Neuronal stem cell (in vitro differentiated cells): Measurements from ENCODE around the gene ARMC2.

Experiments used
- DNase-seq: peaks from one replicate; pipeline ENCODE4 v3.0.0-alpha.2; 2013; ENCODE audit warnings: low spot score
- H2AFZ ChIP-seq: one replicate; pipeline ENCODE4 v1.6.1; 2013; ENCODE audit warnings: mild to moderate bottlenecking, low read length, inconsistent platforms
- H2AK5ac ChIP-seq: 2 replicates; pipeline ENCODE4 v1.6.1; 2013; ENCODE audit warnings: low read depth, mild to moderate bottlenecking, inconsistent platforms, low read length, moderate library complexity, mixed read lengths
- H2BK120ac ChIP-seq: 2 replicates; pipeline ENCODE4 v1.6.1; 2013; ENCODE audit warnings: low read depth, mild to moderate bottlenecking, inconsistent platforms, low read length, moderate library complexity, mixed read lengths
- H2BK12ac ChIP-seq: one replicate; pipeline ENCODE4 v1.6.1; 2013; ENCODE audit warnings: low read length, inconsistent platforms
- H2BK15ac ChIP-seq: 2 replicates; pipeline ENCODE4 v1.6.1; 2013; ENCODE audit warnings: mild to moderate bottlenecking, low read length, inconsistent platforms, mixed read lengths
- H2BK5ac ChIP-seq: one replicate; pipeline ENCODE4 v1.6.1; 2013; ENCODE audit warnings: inconsistent platforms, mild to moderate bottlenecking, low read length, moderate library complexity
- H3K14ac ChIP-seq: one replicate; pipeline ENCODE4 v1.6.1; 2013; ENCODE audit warnings: low read length, inconsistent platforms
- H3K18ac ChIP-seq: 2 replicates; pipeline ENCODE4 v1.6.1; 2013; ENCODE audit warnings: low read length, inconsistent platforms
- H3K23ac ChIP-seq: 2 replicates; pipeline ENCODE4 v1.6.1; 2013; ENCODE audit warnings: low read depth, mild to moderate bottlenecking, mixed read lengths, low read length, inconsistent platforms; ENCODE audit not compliant: poor library complexity
- H3K27ac ChIP-seq: replicated peaks from 3 replicates; pipeline ENCODE4 v1.5.1; 2013; ENCODE audit warnings: low read length, inconsistent platforms
- H3K27me3 ChIP-seq, 3 experiments: 2 replicates each; pipeline ENCODE4 v1.6.1; 2013; ENCODE audit warnings: low read length in 3 of 3, mild to moderate bottlenecking in 2 of 3, inconsistent platforms in 1 of 3, low read depth in 1 of 3, mixed read lengths in 1 of 3, moderate library complexity in 1 of 3; ENCODE audit not compliant: control insufficient read depth in 3 of 3, insufficient read depth in 3 of 3
- H3K36me3 ChIP-seq, 2 donors: replicated peaks in 1 of 2; 2 replicates each; pipeline ENCODE4 v1.6.1; 2013; ENCODE audit warnings: low read length in 2 of 2; ENCODE audit not compliant: control insufficient read depth in 2 of 2, insufficient read depth in 2 of 2
- H3K4ac ChIP-seq: 2 replicates; pipeline ENCODE4 v1.6.1; 2013; ENCODE audit warnings: inconsistent platforms, mild to moderate bottlenecking, low read length, moderate library complexity
- H3K4me1 ChIP-seq, 2 donors: 1 replicate in 1 of 2; 2 replicates in 1 of 2; pipeline ENCODE4 v1.6.1; 2013; ENCODE audit warnings: low read length in 2 of 2, low read depth in 1 of 2; ENCODE audit not compliant: control insufficient read depth in 2 of 2, insufficient read depth in 1 of 2
- H3K4me2 ChIP-seq: one replicate; pipeline ENCODE4 v1.6.1; 2013; ENCODE audit warnings: mild to moderate bottlenecking, low read length, inconsistent platforms; ENCODE audit not compliant: insufficient read depth, poor library complexity, severe bottlenecking
- H3K4me3 ChIP-seq, 2 donors: 2 replicates each; pipeline ENCODE4 v1.5.1; 2013; ENCODE audit warnings: low read length in 2 of 2, mild to moderate bottlenecking in 2 of 2, inconsistent platforms in 1 of 2, moderate library complexity in 1 of 2
- H3K79me1 ChIP-seq: one replicate; pipeline ENCODE4 v1.6.1; 2013; ENCODE audit warnings: low read depth, mild to moderate bottlenecking, inconsistent platforms, low read length, moderate library complexity
- H3K9ac ChIP-seq: one replicate; pipeline ENCODE4 v1.6.1; 2013; ENCODE audit warnings: mild to moderate bottlenecking, low read depth, low read length, inconsistent platforms; ENCODE audit not compliant: poor library complexity
- H3K9me3 ChIP-seq, 2 donors: replicated peaks in 1 of 2; 2 replicates each; pipeline versions ENCODE3 to v1.6.1; 2013; ENCODE audit warnings: low read length in 2 of 2, mild to moderate bottlenecking in 2 of 2, inconsistent platforms in 1 of 2, low read depth in 1 of 2, mixed read lengths in 1 of 2, moderate library complexity in 1 of 2; ENCODE audit not compliant: control insufficient read depth in 2 of 2, insufficient read depth in 1 of 2
- H4K8ac ChIP-seq: one replicate; pipeline ENCODE4 v1.6.1; 2013; ENCODE audit warnings: low read depth, mild to moderate bottlenecking, inconsistent platforms, low read length, moderate library complexity
- H4K91ac ChIP-seq: one replicate; pipeline ENCODE4 v1.6.1; 2013; ENCODE audit warnings: low read length, low read depth, mild to moderate bottlenecking, inconsistent platforms; ENCODE audit not compliant: poor library complexity
- WGBS, 2 donors: extraction: QIAGEN DNeasy Blood & Tissue Kit; methylation state at CpG; one replicate each; pipeline ENCODE4 v1.1.7; 2013; ENCODE audit warnings: missing lambda C conversion rate in 2 of 2, mixed read lengths in 1 of 2; ENCODE audit not compliant: insufficient read length in 2 of 2, insufficient replicate concordance in 1 of 2; ENCODE audit errors: extremely low coverage in 2 of 2; 5-methylcytosine and 5-hydroxymethylcytosine counted together

The ARMC2 gene

DNA sequence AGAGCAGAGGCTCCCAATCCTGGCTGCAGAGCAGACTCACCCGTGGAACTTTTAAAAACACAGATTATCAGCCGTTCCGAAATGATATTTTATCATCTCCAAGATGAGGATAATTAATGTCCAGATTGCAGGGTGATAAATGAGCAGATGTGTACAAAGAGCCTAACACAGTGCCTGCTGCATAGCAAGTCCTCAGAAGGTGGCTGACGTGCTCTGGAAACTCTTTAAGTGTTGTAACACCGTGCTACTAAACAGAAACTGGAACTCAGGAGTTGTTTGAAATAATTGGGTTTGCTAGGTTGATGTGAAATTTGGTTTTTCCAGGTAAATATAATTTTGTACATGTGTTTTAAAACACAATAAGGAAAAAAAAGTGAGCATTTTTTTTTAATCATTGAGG is 118.0 kb downstream of the ARMC2 start:
- no CpG with 5 or more reads among the region's 5 CpGs for WGBS, 2 donors
- Histone ChIP-seq H4K91ac (no peak overlapping the region), H3K9me3 (no peaks in the 10 kb centered on the region), H2BK5ac (no peak overlapping the region), H3K27ac (no peak overlapping the region), H3K18ac (no peak overlapping the region), H3K4me1 (peaks cover 0 to 4% of the 10 kb centered on the region in 2 donors), H3K4ac (no peak overlapping the region), H3K4me2 (no peak overlapping the region), H2AFZ (no peak overlapping the region), H3K36me3 (no peaks in the 10 kb centered on the region), H3K79me1 (no peaks in the 10 kb centered on the region), H2AK5ac (no peak overlapping the region), H3K23ac (no peak overlapping the region), H2BK15ac (no peak overlapping the region), H2BK120ac (no peak overlapping the region), H3K14ac (no peak overlapping the region), H2BK12ac (no peak overlapping the region), H4K8ac (no peak overlapping the region), H3K9ac (no peak overlapping the region), H3K4me3 (no peak overlapping the region), H3K27me3 (no peaks in the 10 kb centered on the region)
- DNase-seq, result no peak

DNA sequence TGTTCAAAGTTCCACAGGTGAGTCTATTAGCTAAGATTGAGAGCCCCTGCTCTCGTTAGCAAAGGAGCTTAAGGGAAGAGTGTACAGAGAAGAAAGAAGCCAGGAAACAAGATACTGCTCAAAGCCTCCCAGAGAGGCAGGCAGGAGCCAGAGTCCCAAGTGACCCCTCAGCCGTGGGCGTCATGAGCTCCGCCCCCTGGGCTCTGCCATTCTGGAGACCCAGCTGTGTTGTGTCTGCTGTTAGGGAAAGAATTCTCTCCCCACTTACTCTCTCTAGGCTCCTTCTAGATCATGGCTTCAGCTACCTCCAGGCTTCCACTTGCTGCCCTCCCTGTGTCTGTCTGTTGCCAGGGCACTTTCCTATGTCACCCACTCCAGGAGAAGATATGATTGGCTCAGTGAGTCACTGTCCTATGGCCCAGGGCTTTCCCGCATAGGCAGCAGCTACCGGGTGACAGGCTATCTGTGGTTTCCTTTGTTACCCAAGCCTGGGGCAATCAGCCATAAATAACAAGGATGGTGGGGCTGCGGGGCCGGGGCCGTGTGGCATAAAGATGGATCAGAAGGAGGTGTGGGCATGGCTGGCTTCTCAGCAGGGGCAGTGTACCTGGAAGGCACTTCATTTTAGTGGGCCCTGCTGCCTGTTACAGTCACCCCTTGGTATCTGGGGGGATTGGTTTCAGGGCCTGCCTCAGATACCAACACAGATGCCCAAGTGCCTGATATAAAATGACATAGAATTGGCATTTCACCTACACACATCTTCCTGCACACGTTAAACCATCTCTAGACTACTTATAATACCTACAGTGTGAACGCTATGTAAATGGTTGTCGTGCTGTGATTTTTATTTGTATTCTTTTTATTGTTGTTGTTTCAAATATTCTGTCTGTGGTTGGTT is 118.9 kb downstream of the ARMC2 start:
- no peaks in the 10 kb centered on the region for H3K9me3 ChIP-seq
- no peak overlapping the region for H2BK15ac ChIP-seq
- no peak overlapping the region for H4K91ac ChIP-seq
- peaks cover 0 to 4% of the 10 kb centered on the region in 2 donors for H3K4me1 ChIP-seq
- no peak overlapping the region for H3K14ac ChIP-seq
- no peaks in the 10 kb centered on the region for H3K36me3 ChIP-seq
- peak overlapping the region; percentile 66 for H2AFZ ChIP-seq
- no peak overlapping the region for H3K18ac ChIP-seq
- WGBS, 2 donors, result no CpG with 5 or more reads among the region's 12 CpGs
- no peak overlapping the region for H2BK5ac ChIP-seq
- H2AK5ac ChIP-seq, result peak overlapping the region; percentile 42
- H3K4me2 ChIP-seq, result no peak overlapping the region
- H3K79me1 ChIP-seq, result no peaks in the 10 kb centered on the region
- H2BK120ac ChIP-seq, result no peak overlapping the region
- H3K9ac ChIP-seq, result no peak overlapping the region
- H3K27ac ChIP-seq, result no peak overlapping the region
- no peak overlapping the region for H4K8ac ChIP-seq
- H3K23ac ChIP-seq, result no peak overlapping the region
- DNase-seq, result peak; percentile 46
- H3K4me3 ChIP-seq, result no peak overlapping the region
- no peak overlapping the region for H2BK12ac ChIP-seq
- H3K27me3 ChIP-seq, result no peaks in the 10 kb centered on the region
- H3K4ac ChIP-seq, result no peak overlapping the region

DNA sequence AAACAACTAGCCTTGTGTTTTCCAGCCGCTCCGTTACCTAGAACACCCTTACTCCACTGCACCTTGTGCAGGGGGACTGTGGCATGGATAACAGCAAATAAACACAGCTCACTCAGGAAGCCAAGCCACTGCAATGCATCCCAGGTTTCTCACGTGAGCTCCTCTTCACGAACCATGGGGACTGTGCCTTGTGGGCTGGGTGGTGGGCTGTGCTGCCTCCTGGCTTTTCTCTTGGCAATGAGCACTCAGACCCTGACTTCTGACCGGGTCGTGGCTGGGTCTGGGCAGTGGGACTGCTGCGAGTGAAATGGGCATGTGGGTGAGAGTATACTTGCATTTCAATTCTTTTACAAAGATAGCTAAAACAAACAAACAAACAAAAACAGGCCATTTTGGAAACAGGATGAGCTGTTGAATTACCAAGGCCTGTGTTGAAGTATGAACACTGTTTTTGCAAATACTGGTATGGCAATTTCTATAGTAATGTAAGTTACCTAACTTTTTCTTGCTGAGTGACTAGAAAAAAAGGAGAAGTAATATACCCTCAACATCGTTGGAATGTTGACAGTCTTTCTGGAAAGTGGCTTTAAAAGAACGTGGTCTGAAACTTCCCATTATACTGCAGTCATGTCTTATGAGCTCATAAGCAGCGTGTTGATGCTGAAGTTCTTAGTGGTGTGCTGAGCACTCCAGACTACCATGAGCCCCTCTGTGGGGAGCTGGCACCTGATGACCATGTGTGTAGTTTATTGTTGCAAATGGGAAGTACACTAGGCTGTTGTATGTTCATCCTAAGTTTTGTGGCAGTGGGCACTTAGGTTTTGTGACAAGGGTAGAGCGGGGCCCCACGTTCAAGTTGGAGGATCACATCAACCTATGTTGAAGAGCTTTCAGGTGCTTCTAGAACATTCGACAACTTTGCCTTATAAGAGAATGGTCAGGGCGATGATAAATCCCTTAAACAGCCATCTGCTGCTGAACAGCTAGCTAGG is 120.4 kb downstream of the ARMC2 start:
- H2BK120ac ChIP-seq, result no peak overlapping the region
- no peaks in the 10 kb centered on the region for H3K79me1 ChIP-seq
- H3K18ac ChIP-seq, result no peak overlapping the region
- H4K8ac ChIP-seq, result no peak overlapping the region
- no peak overlapping the region for H3K4me3 ChIP-seq
- no peak overlapping the region for H2BK5ac ChIP-seq
- no peaks in the 10 kb centered on the region for H3K27me3 ChIP-seq
- no peak overlapping the region for H3K4ac ChIP-seq
- H3K23ac ChIP-seq, result no peak overlapping the region
- H3K27ac ChIP-seq, result no peak overlapping the region
- no peak overlapping the region for H2BK12ac ChIP-seq
- no peak overlapping the region for H4K91ac ChIP-seq
- H3K9ac ChIP-seq, result no peak overlapping the region
- peaks cover 0 to 4% of the 10 kb centered on the region in 2 donors for H3K4me1 ChIP-seq
- no peaks in the 10 kb centered on the region for H3K36me3 ChIP-seq
- no peak overlapping the region for H3K4me2 ChIP-seq
- peak overlapping the region; percentile 16 for H2AFZ ChIP-seq
- H2AK5ac ChIP-seq, result no peak overlapping the region
- no CpG with 5 or more reads among the region's 14 CpGs for WGBS, 2 donors
- H2BK15ac ChIP-seq, result no peak overlapping the region
- DNase-seq, result no peak
- no peak overlapping the region for H3K14ac ChIP-seq
- no peaks in the 10 kb centered on the region for H3K9me3 ChIP-seq

DNA sequence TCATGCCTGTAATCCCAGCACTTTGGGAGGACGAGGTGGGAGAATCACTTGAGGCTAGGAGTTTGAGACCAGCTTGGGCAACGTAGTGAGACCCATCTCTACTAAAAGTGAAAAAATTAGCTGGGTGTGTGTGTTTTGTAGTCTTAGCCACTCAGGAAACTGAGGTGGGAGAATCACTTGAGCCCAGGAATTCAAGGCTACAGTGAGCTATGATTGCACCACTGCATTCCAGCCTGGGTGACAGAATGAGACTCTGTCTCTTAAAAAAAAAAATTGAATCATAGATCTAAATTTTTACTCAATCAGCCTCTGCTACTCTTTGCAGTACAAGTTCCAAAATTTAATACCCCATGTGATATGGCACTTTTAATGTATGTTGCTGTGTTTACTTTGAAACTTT is 121.6 kb downstream of the ARMC2 start:
- H3K4me2 ChIP-seq, result no peak overlapping the region
- no peak overlapping the region for H2BK5ac ChIP-seq
- no peak overlapping the region for H3K4me3 ChIP-seq
- no peak overlapping the region for H2BK15ac ChIP-seq
- H3K4me1 ChIP-seq, result peaks cover 0 to 4% of the 10 kb centered on the region in 2 donors
- H3K27me3 ChIP-seq, result no peaks in the 10 kb centered on the region
- no peak overlapping the region for H2AFZ ChIP-seq
- no peak for DNase-seq
- H3K79me1 ChIP-seq, result no peaks in the 10 kb centered on the region
- H3K4ac ChIP-seq, result no peak overlapping the region
- no peaks in the 10 kb centered on the region for H3K9me3 ChIP-seq
- H3K23ac ChIP-seq, result no peak overlapping the region
- no peak overlapping the region for H3K14ac ChIP-seq
- no peak overlapping the region for H3K9ac ChIP-seq
- WGBS, 2 donors, result no CpG with 5 or more reads among the region's 2 CpGs
- no peak overlapping the region for H2BK120ac ChIP-seq
- H3K18ac ChIP-seq, result no peak overlapping the region
- no peak overlapping the region for H4K8ac ChIP-seq
- H2BK12ac ChIP-seq, result no peak overlapping the region
- H3K27ac ChIP-seq, result no peak overlapping the region
- no peak overlapping the region for H4K91ac ChIP-seq
- H2AK5ac ChIP-seq, result no peak overlapping the region
- no peaks in the 10 kb centered on the region for H3K36me3 ChIP-seq
